Stimulated activated CD4-positive, alpha-beta T cell treated with anti-CD3 and anti-CD28 coated beads, Interleukin-12 subunit alpha, Interleukin-12 subunit beta, amount 100 ng/mL, for 48 hours (primary cell): ENCODE results near the gene CCND1.

Experiments
- DNase-seq, 3 donors: peaks; one replicate each; pipeline ENCODE4 v3.0.0-alpha.2; 2020; ENCODE audit warnings: low read depth in 2 of 3, low spot score in 1 of 3

Gene CCND1

DNA sequence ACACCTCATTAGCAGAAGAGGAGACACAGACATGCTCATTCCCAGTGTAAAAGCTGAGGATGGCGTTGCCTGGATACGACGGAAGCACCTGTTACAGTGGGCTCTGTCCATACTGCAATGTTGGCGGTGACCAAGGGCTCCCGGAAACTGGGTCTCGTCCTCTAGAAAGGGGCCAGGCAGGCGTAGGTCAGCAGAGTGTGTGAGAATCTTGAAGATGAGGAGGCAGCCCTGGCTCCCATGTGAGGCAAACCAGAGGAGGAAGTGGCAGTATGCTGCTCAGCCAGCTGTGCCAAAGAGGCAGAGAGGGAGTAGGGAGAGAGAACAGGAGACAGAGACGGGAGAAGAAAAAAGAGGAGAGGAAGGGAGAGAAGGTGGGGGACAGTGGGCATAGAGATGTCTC is 23.9 kb downstream of the CCND1 start:
- DNase-seq, result no peak

DNA sequence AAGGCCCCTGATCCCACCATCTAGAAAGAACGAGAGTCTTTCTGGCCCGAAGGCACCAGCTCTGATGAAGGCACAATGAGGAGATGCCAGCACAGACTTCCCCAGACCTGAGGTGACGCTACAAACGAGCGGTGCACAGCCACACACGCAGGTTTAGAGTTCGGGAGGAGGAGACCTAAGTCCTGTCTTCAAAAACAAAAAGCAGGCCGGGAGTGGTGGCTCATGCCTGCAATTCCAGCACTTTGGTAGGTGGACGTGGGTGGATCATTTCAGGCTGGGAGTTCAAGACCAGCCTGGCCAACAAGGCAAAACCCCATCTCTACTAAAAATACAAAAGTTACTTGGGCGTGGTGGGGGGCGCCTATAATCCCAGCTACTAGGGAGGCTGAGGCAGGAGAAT is 24.7 kb downstream of the CCND1 start:
- no peak for DNase-seq

DNA sequence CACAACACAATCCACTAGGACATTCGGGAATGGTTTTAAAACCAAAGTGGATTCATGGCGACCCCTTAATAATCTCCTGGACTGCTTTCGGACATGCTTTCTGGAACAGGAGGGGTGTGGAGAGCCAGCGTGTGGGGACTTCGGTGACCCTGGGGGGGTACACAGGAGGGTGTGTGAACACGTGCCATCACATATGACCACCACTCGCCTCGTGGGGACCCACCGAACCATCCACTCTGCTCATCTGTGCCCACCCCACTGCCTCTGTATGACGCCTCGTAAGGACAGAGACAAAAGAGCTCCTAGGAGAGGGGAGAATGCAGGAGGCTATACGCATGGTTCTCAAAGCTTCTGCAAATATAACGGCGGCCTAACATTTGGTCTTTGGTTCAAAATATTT is 25.3 kb downstream of the CCND1 start:
- no peak for DNase-seq

DNA sequence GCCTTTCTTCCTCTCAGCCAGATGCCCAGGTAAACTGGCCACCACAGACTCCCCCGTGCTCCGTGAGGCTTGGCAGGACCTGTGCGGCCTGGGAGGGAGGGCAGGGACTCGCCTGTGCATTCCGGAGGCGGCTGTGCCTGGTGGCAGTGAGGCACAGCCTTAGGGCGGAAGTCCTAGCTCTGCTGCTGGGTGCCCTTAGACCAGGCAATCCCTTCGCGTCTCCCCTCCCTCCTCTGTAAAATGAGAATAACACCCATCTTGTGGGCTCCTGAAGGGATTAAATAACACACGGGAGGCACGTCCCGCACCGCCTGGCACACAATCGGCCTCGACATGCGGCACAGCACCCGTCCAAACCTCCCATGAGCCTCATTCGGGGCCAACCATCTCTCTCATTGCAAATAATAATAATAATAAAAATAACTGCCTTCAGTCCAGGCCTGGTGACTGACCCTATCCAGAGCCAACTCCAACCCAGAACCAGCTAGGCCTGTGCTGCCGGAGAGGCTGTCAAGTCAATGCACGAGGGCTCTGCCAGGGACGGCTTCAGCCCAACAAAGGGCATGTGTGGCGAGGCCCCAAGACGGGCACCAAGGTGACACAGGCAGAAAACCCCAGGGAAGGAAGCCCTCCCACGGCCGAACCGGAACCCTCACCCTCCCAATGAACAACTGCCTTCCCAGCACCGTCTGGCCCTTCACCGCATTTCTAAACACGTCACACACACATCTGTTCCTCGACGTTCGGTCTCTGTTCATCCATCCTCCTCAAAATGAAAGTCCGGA is 26.0 kb downstream of the CCND1 start:
- DNase-seq, result no peak

DNA sequence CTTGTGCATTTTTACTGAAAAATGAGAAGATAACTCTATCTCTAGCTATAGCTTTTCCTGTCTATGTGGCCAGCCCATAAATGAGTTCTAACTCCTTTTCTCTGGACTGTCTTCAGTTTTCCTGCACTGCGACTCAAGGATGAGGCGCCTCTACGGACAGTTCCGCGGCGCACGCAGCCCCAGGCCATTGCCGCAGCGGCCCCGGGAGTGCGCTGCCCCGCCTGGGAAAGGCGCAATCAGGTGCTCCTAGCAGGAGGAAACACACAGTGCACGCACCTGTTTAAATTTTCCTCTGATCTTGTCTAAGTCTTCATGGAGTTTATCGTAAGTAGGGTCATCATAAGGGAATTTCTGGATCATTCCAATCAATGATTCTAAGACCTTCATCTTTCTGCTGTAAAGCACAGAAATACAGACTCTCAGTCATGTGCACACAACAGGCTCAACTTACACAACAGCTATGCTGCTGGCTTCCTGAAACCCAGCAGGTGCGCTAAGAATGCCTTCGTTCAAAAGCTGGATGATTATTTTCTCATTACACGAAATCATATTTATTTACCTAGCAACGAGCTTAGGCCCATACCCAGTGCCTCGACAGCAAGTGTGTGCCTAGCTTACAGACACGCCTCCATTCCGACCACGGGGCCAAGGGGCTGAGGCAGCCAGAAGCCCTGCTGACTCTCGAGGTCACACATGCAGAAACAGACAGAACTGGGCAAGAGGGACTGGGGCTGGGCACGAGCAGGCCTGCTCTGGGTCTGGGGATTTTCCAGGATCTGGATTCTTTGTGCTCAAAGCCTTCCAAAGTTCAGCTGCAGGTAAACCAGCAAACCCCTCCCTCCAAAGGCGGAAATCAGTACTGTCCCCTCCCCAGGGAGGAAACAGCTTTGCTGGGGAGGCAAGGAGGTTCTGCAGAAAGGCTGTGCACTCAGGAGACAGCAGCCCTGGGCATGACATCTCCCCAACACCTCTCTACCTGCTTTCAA is 27.0 kb downstream of the CCND1 start:
- DNase-seq, result no peak

DNA sequence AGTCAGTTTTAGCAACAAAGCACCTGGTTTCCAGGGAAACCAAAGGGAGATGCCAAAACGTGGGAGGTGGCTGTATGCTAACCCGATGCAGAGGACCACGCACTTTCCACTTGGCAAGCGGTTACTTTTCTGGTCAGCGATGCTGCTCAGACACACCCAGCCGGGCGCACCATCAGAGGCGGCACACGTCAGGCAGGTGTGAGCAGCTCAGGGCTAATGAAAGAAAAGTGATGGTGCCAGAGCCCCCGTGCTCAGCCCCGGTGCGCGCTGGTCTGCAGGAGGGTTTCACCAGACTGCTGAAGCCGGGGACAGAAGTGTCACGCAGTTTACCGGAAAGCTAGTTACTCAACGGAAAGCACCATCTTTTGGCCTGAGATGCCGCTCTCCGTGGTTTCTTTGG is 28.5 kb downstream of the CCND1 start:
- no peak for DNase-seq

DNA sequence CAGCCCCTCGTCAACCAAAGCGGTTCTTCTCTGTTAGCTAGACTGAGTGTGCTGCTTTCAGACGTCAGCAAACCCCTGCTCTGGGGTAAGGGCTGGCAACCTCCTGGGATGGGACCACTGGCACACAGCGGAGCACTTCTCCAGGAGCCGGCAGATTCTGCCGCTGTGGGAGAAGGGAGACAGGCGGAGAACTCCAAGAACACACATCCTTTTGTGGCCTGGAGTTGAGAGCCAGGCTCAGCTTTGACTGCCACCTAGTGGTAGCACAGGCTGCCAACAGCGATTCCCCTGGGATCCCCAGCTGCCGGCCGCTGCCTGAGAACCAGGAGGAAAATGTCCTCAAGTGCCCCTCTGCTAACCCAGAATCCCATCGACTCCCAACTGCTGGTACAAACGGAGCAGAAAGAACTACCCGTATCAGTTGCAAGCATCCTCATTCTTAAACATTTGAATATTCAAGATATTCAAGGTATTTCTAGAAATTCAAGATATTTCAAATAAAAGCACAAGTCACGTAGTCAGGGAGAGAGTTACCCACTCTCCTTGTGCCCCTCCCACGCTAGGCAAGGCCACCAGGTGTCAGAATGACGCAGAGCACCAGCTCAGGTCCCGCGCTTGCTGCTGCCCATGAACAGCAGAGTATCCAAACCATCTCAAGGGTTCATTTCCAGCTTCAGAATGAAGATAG is 29.3 kb downstream of the CCND1 start:
- peak; percentile 29 to 55 (median 51) for DNase-seq

DNA sequence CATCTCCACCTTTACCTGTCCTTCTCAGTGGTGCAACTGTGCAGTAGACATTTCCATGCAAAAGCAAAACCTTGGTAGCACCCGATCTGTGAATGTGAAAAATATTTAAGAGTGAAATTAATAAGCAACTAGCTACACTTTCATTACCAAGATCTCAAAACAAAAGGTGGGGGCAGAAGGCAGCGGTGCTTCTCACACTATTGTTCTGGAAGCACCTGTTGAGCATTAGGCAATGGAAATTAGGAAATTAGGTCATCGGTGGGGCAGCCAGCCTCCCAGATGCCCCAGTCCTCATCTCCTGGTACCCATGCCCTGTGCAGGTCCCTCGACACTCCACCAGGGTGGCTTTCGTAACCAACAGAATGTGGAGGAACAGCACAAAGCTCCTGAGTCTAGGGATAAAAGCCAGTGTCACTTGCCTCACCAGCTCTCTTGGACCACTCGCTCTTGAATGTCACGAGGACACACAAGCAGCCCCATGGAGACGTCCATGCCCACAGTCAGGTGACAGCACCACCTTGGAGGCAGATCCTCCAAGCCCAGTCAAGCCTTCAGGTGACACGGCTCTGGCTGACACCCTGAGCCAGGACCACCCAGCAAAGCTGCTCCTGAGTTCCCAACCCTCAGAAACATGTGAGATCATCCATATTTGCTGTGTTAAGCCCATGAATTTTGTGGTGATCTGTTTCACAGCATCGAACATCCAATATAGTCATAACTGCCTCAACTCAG is 30.9 kb downstream of the CCND1 start:
- DNase-seq, result no peak

DNA sequence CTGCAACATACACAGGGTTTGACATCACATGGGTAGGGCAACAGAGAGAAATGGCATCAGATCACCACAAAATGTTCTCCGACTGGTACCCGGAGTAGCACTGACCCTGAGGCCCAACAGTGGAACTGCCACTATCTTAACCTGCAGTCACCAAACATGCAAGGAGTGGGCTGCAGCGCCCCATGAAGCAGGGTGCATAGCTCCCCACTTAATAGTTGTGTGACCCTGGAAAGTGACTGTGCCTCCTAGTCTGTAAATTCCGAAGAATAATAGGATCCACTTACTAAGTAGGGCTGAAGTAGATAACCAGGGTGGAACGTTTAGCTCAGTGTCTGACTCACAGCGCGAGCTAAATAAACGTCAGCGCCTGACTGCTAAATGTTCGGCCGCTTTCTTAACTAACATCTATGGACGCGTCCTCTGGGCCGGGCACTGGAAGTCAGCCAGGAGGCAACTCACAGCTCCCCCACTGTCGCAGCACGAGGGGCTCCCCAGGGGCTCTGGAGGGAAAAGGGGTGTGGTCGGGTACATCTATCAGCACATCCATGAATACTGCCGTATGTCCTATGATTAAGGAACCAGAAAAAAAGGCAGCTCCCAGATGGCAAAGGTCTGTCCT is 33.4 kb downstream of the CCND1 start:
- no peak for DNase-seq

DNA sequence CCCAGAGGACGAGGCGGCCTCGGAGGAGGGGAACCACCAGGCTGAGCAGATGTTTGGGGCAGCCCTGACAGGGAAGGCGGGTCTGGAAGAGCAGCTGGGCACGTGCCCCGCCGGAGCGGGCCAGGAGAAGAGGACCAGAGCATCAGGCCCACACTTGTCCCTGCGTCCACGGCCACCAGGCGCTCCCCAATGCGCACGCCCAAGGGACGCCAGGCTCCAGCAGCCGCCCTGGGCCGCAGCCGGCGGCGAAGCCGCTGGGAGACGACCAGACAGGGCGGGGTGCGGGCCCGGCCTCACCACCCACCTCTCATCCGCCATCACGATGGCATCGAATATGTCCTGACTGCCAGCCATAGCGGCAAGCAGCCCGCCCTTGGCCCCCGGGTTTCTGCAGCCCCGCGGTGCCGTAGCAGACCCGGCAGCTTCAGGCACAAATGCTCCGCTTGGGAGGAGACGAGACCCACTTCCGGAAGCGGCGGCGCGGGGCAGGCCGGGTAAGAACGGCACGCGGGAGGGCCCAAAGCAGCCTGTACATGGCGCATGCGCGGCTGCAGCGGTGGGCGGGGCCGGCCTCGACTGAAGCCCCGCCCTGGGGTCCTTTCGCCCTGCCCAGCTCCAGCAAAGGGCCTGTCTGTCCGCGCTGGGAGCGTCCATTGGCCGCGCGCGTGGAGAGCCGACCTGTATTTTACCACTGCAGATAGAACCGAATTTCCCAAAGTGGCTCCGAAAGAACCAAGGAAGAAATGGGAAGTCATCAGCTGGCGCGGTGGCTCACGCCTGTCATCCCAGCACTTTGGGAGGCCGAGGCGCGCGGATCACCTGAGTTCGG is 34.1 kb downstream of the CCND1 start, which contains the start of gene LTO1:
Gene LTO1, minus strand, starts transcription at position 468 of the 829 bp plus-strand sequence. Its CDS starts 114 bp downstream, at position 354.
- peak; percentile 87 to 94 (median 89) for DNase-seq

DNA sequence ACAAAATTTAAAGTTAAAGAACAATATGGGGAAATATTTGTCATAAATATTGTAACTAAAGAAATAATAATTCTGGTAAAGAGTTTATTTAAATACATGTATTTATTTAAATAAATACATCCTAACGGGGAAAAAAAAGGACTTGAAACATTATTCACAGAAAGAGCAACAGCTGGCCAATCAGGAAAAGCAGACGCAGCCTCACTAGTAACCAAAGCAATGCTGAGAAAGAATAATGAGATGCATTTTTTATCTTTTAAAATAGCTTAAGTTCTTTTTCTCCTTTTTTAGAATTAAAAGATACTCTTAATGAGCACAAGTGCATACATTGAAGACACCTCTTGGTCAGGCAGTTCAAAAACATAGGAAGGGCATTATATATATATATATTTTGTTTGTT is 36.8 kb downstream of the CCND1 start:
- no peak for DNase-seq

DNA sequence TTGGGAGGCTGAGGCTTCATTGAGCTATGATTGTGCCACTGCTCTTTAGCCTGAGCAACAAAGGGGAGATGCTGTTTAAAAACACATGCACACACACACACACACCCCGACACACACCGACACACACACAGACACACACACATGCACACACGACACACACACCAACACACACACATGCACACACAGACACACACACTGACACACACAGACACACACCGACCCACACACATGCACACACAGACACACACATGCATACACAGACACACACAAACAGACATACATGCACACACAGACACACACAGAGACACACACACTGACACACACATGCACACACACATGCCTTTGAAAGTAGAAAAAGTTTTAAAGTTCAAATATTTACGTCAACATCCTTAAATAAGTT is 39.7 kb downstream of the CCND1 start:
- no peak for DNase-seq

DNA sequence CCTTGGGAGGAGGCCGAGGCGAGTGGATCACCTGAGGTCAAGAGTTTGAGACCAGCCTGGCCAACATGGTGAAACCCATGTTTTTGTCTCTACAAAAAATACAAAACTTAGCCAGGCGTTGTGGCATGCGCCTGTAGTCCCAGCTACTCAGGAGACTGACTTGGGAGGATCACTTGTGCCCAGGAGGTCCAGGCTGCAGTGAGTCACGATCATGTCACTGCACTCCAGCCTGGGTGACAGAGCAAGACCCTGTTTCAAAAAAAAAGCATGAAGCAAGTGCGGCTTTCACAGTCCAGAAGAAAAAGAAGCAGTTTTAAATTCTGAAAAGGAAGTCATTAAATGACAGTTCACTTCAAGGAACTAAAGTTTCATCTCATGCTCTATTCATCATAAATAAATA is 41.3 kb downstream of the CCND1 start:
- no peak for DNase-seq

DNA sequence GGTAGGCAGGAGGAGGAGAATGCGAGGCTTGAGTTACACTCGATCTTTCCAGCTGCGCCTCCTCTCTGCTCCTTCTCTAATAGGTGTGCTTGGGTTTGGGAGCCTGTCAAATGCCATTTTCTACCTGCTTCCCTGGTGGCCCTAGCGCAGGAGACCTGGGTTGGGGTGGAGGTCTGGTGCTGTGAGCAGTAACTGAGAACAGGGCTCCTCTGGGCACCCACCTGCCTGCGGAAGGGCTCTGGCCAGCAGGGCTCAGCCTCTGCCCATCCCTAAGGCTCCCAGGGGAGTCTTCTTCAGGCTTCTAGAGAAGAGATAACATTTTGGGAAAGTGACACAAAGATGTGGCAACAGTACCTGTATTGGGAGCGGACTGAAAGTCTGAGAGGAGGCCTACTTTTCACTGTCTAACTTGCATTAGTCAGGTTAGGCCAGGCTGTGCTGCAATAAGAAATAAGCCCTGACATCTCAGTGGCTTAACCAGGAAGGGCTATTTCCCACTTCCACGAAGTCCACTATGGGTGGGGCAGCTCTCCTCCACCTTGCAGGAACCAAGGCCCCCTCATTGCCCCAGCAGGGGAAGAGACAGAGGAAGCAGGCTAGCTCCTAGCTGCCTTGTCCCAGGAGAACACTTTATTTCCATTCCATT is 41.8 kb downstream of the CCND1 start:
- no peak for DNase-seq

DNA sequence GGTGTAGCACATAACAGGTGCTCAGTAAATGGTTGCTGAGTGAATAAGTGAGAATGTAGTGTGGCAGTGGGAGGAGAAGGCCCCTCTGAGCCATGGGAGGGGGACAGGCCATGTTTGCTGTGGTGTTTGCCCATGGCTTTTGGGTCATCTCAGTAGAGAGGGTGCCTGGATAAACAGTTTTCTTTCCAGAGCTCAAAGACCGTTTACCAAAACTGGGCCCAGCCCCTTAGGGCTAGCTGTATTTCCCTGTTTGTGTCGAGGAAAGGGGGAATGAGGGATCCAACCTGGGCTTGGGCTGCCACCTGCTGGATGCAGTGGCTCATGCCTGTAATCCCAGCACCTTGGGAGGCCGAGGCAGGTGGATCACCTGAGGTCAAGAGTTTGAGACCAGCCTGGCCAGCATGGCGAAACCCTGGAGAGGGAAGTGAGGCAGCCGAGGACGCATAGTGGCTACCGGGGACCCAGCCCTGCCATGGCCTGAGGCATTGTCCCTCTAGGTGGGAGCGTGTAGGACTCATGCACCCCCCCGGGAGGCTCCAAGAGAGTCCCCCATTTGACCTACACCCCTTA is 42.9 kb downstream of the CCND1 start:
- DNase-seq, result no peak

DNA sequence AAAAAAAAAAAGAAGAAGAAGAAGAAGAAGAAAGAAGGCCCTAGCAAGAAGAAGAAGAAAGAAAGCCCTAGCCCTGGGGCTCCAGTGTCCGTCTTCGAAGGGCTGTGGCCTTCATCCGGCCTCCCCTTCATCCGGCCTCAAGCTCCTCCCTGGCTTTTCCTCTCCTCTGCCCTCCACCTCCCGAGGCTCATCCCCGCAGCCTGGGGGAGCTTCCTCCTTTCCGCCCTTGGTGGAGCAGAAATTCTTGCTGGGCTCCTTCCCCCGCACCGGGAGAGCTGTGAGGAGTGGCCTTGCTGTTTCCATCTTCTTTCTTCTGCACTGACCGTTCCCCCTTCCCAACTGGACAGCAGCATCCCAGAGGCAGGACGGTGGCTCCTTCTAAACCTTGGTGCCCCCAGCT is 43.7 kb downstream of the CCND1 start:
- no peak for DNase-seq

DNA sequence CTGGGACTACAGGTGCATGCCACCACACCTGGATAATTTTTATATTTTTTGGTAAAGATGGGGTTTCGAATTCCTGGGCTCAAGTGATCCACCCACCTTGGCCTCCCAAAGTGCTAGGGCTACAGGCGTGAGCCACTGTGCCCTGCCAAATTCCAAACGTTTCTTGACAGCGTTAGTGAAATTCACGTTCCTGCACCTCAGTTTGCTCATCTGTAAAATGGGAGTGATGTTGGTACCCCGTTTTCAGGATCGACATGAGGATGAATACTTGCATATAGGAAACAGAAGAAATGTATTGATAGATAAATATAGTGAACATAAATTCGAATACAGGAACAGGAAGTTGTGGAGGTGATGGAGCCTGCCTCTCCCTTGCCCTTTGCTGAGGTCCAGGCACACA is 44.4 kb downstream of the CCND1 start:
- no peak for DNase-seq

DNA sequence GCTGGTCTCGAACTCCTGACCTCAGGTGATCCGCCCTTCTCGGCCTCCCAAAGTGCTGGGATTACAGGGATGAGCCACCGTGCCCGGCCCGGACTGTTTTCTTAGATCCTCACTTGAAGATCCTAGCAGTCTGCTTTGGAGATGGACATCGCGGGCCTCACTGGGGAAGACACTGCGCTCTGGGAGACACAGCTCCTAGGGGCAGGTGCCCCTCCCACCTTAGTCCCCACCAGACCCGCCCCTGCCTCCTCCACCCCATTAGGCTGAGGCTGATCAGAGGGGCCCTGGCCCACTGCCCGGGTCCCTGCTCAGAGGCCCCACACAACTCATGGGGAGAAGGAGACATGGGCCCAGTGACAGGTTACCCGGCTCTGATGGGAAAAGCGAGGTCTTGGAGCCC is 45.5 kb downstream of the CCND1 start:
- no peak for DNase-seq

DNA sequence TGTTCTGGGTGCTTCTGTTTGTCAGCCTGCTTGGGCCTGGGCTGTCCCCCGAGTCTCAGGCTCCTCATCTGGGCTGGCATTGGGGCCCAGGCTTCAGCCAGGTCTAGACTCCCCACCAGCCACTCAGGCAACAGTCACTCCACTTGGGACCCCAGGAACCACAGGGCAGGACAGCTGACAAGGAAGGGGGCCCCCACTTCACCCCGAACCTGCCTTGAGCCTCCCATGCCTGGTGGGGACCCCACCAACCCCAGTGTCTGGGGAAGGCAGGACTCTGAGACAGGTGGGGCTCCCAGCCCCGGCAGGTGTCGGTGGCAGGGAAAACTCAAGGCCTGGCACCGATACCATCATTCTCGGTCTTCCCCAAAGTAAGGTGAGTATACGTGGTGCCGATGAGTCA is 45.9 kb downstream of the CCND1 start:
- DNase-seq, result no peak
